ENCODE data around the gene FN1. TPM values are rescaled to one million over a fixed set of nuclear protein-coding genes. Genes with fewer than 3 reads are reported as not detected.

The FN1 gene
- total RNA-seq, 1 experiment from 2014 or later = 11.1 TPM

DNA sequence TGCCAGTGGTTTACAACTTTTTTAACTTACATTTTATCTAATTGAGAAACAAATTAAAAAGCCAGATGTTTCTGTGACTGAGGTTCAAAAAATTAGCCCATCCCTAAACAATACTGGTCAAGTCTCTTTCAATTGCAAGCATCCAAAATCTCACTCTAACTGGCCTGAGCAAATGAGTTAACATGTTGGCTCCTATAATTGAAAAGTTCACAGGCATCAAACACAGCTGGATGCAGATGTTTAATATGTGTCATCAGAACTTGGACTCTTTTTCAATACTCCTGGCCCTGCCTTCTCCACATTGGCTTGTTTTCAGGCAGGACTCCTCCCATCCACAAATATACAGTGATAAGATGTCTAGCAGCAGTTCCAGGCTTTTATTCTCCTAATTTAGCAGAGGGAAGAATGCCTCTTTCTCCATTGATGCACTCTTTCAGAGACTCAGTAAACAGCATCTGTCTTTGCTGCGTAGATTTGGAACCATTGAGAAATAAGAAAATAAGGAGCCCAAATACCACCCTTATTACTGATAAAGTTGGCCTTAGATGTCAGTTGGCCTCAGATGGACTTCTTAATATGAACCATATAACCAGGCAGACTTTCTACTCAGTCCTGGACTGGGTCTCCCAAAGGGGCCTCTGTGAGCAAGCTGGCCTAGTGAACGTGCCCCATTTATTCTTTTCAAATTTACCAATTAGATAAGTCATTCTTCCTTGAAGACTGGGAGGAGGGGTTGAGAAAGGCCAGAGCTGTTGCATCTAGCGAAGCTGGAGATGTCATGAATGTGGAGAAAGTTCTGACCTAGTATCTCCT lies 30.4 kb upstream of the FN1 start:
- no peak for DNase-seq (ENCODE audit: low read depth, low spot score)
- no peaks in the 10 kb centered on the region for H3K9me3 ChIP-seq (ENCODE audit: control insufficient read depth in 1 of 2, insufficient read depth in 1 of 2, low read depth in 1 of 2, low read length in 2 of 2)
- no peaks in the 10 kb centered on the region for H3K36me3 ChIP-seq (ENCODE audit: control insufficient read depth in 1 of 2, insufficient read depth in 2 of 2, low read length in 2 of 2)
- H3K27ac ChIP-seq (ENCODE audit: low read depth, low read length) = no peak overlapping the region
- BruUV-seq (replicated peaks) = no TSS peak
- ChIA-PET RAD21 (ENCODE audit: low non-redundant PET in 1 of 2, low total read pairs in 2 of 2, uncharacterized antibody in 2 of 2, unreplicated experiment in 2 of 2) (no interaction called here), CTCF (interaction anchor here (1.3 kb wide), 1 partner anchor 12 kb away, joined by 6 read pairs; no protein-coding TSS in a partner anchor), POLR2A (no interaction called here)
- no peak overlapping the region for H3K4me2 ChIP-seq (ENCODE audit: low read length)
- TF ChIP-seq, protein P1, sequence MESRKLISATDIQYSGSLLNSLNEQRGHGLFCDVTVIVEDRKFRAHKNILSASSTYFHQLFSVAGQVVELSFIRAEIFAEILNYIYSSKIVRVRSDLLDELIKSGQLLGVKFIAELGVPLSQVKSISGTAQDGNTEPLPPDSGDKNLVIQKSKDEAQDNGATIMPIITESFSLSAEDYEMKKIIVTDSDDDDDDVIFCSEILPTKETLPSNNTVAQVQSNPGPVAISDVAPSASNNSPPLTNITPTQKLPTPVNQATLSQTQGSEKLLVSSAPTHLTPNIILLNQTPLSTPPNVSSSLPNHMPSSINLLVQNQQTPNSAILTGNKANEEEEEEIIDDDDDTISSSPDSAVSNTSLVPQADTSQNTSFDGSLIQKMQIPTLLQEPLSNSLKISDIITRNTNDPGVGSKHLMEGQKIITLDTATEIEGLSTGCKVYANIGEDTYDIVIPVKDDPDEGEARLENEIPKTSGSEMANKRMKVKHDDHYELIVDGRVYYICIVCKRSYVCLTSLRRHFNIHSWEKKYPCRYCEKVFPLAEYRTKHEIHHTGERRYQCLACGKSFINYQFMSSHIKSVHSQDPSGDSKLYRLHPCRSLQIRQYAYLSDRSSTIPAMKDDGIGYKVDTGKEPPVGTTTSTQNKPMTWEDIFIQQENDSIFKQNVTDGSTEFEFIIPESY (IDR thresholded peaks at IDR 0.05; ENCODE audit: extremely low read depth, insufficient replicate concordance, low read length) = no peak
- TF ChIP-seq MAX (IDR thresholded peaks at IDR 0.05) = no peak
- TF ChIP-seq JUND (IDR thresholded peaks at IDR 0.05) = no peak
- no peak for TF ChIP-seq ZNF274 (IDR thresholded peaks at IDR 0.05; ENCODE audit: low read depth, low read length)
- TF ChIP-seq POLR2A (IDR thresholded peaks at IDR 0.05; ENCODE audit: borderline replicate concordance, extremely low read depth, insufficient read depth, insufficient read length) = no peak
- TF ChIP-seq EZH2 (IDR thresholded peaks at IDR 0.05) = no peak
- TF ChIP-seq ELF1 (IDR thresholded peaks at IDR 0.05; ENCODE audit: borderline replicate concordance, low read depth) = no peak
- no peak for TF ChIP-seq ZFX (IDR thresholded peaks at IDR 0.05)
- TF ChIP-seq EZH2phosphoT487 (IDR thresholded peaks at IDR 0.05; ENCODE audit: borderline replicate concordance) = no peak
- TF ChIP-seq RAD21 (IDR thresholded peaks at IDR 0.05; ENCODE audit: low read depth) = no peak
- TF ChIP-seq EGR1 (IDR thresholded peaks at IDR 0.05; ENCODE audit: low read depth) = no peak
- TF ChIP-seq, protein P2, sequence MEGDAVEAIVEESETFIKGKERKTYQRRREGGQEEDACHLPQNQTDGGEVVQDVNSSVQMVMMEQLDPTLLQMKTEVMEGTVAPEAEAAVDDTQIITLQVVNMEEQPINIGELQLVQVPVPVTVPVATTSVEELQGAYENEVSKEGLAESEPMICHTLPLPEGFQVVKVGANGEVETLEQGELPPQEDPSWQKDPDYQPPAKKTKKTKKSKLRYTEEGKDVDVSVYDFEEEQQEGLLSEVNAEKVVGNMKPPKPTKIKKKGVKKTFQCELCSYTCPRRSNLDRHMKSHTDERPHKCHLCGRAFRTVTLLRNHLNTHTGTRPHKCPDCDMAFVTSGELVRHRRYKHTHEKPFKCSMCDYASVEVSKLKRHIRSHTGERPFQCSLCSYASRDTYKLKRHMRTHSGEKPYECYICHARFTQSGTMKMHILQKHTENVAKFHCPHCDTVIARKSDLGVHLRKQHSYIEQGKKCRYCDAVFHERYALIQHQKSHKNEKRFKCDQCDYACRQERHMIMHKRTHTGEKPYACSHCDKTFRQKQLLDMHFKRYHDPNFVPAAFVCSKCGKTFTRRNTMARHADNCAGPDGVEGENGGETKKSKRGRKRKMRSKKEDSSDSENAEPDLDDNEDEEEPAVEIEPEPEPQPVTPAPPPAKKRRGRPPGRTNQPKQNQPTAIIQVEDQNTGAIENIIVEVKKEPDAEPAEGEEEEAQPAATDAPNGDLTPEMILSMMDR (IDR thresholded peaks at IDR 0.05 in 2 of 3, conservative IDR thresholded peaks at IDR 0.05 in 1 of 3; ENCODE audit: borderline replicate concordance in 1 of 3, insufficient read depth in 1 of 3, low read depth in 2 of 3, low read length in 2 of 3) = no peak
- TF ChIP-seq, protein P3, sequence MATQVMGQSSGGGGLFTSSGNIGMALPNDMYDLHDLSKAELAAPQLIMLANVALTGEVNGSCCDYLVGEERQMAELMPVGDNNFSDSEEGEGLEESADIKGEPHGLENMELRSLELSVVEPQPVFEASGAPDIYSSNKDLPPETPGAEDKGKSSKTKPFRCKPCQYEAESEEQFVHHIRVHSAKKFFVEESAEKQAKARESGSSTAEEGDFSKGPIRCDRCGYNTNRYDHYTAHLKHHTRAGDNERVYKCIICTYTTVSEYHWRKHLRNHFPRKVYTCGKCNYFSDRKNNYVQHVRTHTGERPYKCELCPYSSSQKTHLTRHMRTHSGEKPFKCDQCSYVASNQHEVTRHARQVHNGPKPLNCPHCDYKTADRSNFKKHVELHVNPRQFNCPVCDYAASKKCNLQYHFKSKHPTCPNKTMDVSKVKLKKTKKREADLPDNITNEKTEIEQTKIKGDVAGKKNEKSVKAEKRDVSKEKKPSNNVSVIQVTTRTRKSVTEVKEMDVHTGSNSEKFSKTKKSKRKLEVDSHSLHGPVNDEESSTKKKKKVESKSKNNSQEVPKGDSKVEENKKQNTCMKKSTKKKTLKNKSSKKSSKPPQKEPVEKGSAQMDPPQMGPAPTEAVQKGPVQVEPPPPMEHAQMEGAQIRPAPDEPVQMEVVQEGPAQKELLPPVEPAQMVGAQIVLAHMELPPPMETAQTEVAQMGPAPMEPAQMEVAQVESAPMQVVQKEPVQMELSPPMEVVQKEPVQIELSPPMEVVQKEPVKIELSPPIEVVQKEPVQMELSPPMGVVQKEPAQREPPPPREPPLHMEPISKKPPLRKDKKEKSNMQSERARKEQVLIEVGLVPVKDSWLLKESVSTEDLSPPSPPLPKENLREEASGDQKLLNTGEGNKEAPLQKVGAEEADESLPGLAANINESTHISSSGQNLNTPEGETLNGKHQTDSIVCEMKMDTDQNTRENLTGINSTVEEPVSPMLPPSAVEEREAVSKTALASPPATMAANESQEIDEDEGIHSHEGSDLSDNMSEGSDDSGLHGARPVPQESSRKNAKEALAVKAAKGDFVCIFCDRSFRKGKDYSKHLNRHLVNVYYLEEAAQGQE (IDR thresholded peaks at IDR 0.05; ENCODE audit: low read depth) = no peak
- no peak for TF ChIP-seq SP1 (IDR thresholded peaks at IDR 0.05; ENCODE audit: low read depth)
- TF ChIP-seq CBX3 (IDR thresholded peaks at IDR 0.05; ENCODE audit: low read depth) = no peak
- TF ChIP-seq POLR2AphosphoS5 (IDR thresholded peaks at IDR 0.05; ENCODE audit: low read depth, low read length) = no peak
- TF ChIP-seq ATF3 (IDR thresholded peaks at IDR 0.05) = no peak
- H3K9ac ChIP-seq (ENCODE audit: low read length) = no peak overlapping the region
- no peaks in the 10 kb centered on the region for H3K79me2 ChIP-seq (ENCODE audit: insufficient read depth, low read length)
- intact Hi-C loops (cut with micrococcal nuclease) = no loop called here
- H2AFZ ChIP-seq (ENCODE audit: low read depth, low read length, poor library complexity, severe bottlenecking) = no peak overlapping the region
- no peaks in the 10 kb centered on the region for H4K20me1 ChIP-seq (ENCODE audit: insufficient read depth)
- H3K4me3 ChIP-seq (replicated peaks in 1 of 2; ENCODE audit: low read depth in 1 of 2, low read length in 2 of 2) = no peak overlapping the region
- no peaks in the 10 kb centered on the region for H3K4me1 ChIP-seq (ENCODE audit: control insufficient read depth in 1 of 2, insufficient read depth in 2 of 2, low read length in 2 of 2)
- H3K9me2 ChIP-seq (ENCODE audit: insufficient read depth) = no peaks in the 10 kb centered on the region
- no peaks in the 10 kb centered on the region for H3K27me3 ChIP-seq (ENCODE audit: insufficient read depth, low read length)
- no peak for ATAC-seq
